ENCODE data around the gene PAIP2. TPM values are rescaled to one million over a fixed set of nuclear protein-coding genes. Genes with fewer than 3 reads are reported as not detected.

The PAIP2 gene, protein sequence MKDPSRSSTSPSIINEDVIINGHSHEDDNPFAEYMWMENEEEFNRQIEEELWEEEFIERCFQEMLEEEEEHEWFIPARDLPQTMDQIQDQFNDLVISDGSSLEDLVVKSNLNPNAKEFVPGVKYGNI
- total RNA-seq, result 100 to 1,000 TPM in 6 of 8 experiments, 10 to 100 TPM in 2; 56.6 to 145 (median 109) TPM

DNA sequence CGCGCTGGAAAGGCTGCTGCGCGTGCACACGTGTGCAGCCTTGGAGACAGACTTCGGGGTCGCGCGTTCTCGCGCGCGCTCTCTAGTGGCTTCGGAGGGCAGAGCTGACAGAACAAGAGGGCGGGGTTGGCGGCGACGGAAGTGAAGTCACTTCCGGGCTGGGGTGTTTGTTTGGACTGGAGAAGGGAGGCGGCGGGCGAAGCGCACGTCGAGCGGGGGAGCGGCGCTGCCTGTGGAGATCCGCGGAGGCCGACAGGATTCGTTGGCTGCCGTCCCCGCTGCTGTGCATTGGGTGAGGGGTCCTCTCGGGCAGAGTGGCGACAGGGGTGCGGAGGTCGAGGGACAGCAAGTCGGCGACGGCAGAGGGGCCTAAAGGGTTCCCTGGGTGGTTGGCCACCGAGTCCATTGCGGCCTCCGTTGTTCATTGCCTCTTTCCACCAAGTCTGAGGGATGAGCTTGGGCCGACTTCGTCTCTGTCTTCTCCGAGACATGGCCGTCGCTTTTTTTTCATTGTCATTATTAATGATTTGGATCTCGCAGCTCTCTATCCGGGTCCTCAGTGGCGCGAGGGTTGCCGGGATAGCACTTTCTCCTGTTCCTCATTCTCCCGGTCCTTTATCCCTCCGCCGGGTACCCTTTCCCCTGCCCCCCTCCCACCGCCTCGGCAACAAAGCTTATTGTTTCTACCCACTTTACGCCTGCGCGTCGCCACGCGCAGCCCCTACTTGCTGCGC is at the start of gene PAIP2:
TSS of gene PAIP2 (plus strand) at position 166 of the 734 bp plus-strand sequence. CDS start 21,931 bp downstream, outside the sequence.
- peak within 1 kb of the TSS; percentile 99 to 100 for H3K27ac ChIP-seq
- in situ Hi-C loops (cut with MboI; ENCODE audit: low pct_unique_long_range_greater_than_20kb in 2 of 9, low sequenced_read_pairs in 9 of 9, unreplicated experiment in 9 of 9), result no loop called here
- peak; percentile 81 to 90 (median 89) for ATAC-seq (replicated peaks in 6 of 8)
- H3K4me3 ChIP-seq, result peak within 1 kb of the TSS; percentile 94 to 99 (median 95)
- peaks cover 8 to 16% of the 10 kb centered on the region in 2 donors for H3K4me1 ChIP-seq (replicated peaks in 1 of 2)
- 0 to 2% (median 0%) methylated on average over 5 to 34 of the region's 66 CpGs; no CpG with 5 or more reads in 7 of the 10 experiments for WGBS, 10 experiments

GRCh38 chr5:139293202-139293506 is 48.5 kb upstream of the PAIP2 start:
- WGBS, 10 experiments, result 13 to 93% (median 53%) methylated on average over 2 to 7 of the region's 11 CpGs; no CpG with 5 or more reads in 2 of the 10 experiments

DNA sequence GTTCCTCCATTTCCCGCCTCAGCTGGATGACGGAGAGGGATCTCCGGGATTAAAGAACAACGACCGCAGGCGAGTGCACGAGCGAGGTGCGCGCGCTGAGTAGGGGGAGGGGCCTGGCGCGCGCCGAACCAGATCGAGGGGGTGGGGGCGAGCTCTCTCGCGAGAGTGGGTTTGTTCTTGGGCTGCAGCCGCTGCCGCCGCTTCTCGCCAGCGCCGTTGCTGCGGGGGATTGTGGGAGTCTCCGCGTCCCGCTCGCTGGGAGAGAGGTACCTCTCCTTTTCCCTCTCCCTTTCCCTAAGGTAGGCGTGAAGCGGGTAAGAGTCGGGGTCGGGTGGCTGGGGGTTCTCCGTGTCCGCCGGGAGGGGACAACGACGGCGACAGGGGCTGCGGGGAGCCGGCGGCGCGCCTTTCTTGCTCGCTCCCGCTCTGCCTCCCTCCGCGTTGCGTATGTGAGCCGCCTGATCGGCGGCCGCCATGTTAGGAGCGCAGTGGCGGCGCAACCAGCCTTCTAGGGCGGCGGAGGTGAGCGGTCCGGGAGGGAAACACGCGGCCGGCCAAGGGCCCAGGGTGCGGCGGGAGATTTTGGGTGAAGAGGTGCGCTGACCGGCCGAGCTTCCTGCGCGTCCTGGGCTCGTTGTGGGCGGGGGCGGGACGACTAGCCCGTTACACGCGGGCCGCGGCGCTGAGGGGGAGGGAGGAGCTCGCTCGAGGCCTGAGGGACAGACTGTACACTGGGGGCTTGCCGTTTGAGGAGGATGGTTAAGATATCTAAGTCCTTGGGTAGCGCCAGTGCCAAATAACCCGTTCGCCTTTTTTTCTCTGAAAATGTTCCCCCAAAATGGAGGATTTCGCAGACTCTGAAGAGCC is 47.9 kb upstream of the PAIP2 start, which contains the start of gene MATR3:
TSS of gene MATR3 (plus strand) at position 234 of the 867 bp plus-strand sequence. CDS start 13,676 bp downstream, outside the sequence.
- Histone ChIP-seq H3K27ac (peak within 1 kb of the TSS; percentile 99 to 100), H3K4me3 (peak within 1 kb of the TSS; percentile 82 to 99 (median 91)), H3K4me1 (replicated peaks in 1 of 2) (peaks cover 24 to 30% of the 10 kb centered on the region in 2 donors)
- 0 to 1% (median 0%) methylated on average over 1 to 21 of the region's 88 CpGs; no CpG with 5 or more reads in 4 of the 10 experiments for WGBS, 10 experiments
- in situ Hi-C loops (cut with MboI; ENCODE audit: low pct_unique_long_range_greater_than_20kb in 2 of 9, low sequenced_read_pairs in 9 of 9, unreplicated experiment in 9 of 9), result loop anchor here in 1 of 9 experiments (25.0 kb wide), 1 partner anchor 706 kb away; the partner anchor contains the start of gene HSPA9
- peak; percentile 75 to 89 (median 87) for ATAC-seq (replicated peaks in 6 of 8)

More at GRCh38 chr5:139293202-139293506, 48.5 kb upstream of the PAIP2 start:
- peak overlapping the region; percentile 99 to 100 for H3K27ac ChIP-seq
- peak overlapping the region; percentile 82 to 99 (median 91) for H3K4me3 ChIP-seq
- in situ Hi-C loops (cut with MboI; ENCODE audit: low pct_unique_long_range_greater_than_20kb in 2 of 9, low sequenced_read_pairs in 9 of 9, unreplicated experiment in 9 of 9), result loop anchor here in 1 of 9 experiments (25.0 kb wide), 1 partner anchor 706 kb away; the partner anchor contains the start of gene HSPA9
- ATAC-seq (replicated peaks in 6 of 8), result no peak
- peaks cover 21 to 25% of the 10 kb centered on the region in 2 donors for H3K4me1 ChIP-seq (replicated peaks in 1 of 2)

GRCh38 chr5:139294374-139295165 is 47.1 kb upstream of the PAIP2 start:
- WGBS, 10 experiments, result 0 to 5% (median 0%) methylated on average over 4 to 42 of the region's 48 CpGs; no CpG with 5 or more reads in 1 of the 10 experiments
- peaks cover 24 to 38% of the 10 kb centered on the region in 2 donors for H3K4me1 ChIP-seq (replicated peaks in 1 of 2)

GRCh38 chr5:139295346-139296057 is 46.2 kb upstream of the PAIP2 start:
- no peak for ATAC-seq (replicated peaks in 6 of 8)
- Histone ChIP-seq H3K27ac (peak overlapping the region in 1 of 2 donors; percentile 100), H3K4me1 (replicated peaks in 1 of 2) (peaks cover 24 to 41% of the 10 kb centered on the region in 2 donors), H3K4me3 (peak overlapping the region; percentile 82 to 99 (median 91))
- in situ Hi-C loops (cut with MboI; ENCODE audit: low pct_unique_long_range_greater_than_20kb in 2 of 9, low sequenced_read_pairs in 9 of 9, unreplicated experiment in 9 of 9), result loop anchor here in 1 of 9 experiments (25.0 kb wide), 1 partner anchor 708 kb away; the partner anchor contains the start of gene HSPA9
- 15 to 61% (median 38%) methylated on average over 4 to 15 of the region's 16 CpGs for WGBS, 10 experiments

More at GRCh38 chr5:139294374-139295165, 47.1 kb upstream of the PAIP2 start:
- ATAC-seq (replicated peaks in 6 of 8), result peak; percentile 37 to 68 (median 64)
- in situ Hi-C loops (cut with MboI; ENCODE audit: low pct_unique_long_range_greater_than_20kb in 2 of 9, low sequenced_read_pairs in 9 of 9, unreplicated experiment in 9 of 9), result loop anchor here in 1 of 9 experiments (25.0 kb wide), 1 partner anchor 707 kb away; the partner anchor contains the start of gene HSPA9
- Histone ChIP-seq H3K4me3 (peak overlapping the region; percentile 82 to 99 (median 91)), H3K27ac (peak overlapping the region; percentile 99 to 100)

DNA sequence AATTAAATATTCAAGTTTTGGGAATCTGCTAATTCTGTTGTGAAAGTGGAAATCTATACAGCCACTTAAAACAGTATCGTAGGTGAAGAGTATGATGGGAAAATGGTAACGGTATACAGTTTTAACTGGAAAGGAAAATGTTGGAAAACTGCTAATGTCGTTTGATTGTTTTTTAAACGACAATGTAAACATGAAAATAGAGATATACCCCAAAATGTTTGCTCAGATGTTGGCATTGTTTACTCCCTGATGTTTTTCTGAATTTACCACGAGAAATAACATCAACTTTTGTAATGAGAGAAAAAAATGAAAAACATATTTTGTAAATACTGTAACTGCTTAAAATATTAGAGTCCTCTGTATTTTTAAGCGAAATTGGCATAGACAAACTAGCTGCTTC is 45.5 kb upstream of the PAIP2 start:
- H3K4me3 ChIP-seq, result peak overlapping the region in 4 of 5 donors; percentile 82 to 95 (median 88)
- no peak overlapping the region for H3K27ac ChIP-seq
- in situ Hi-C loops (cut with MboI; ENCODE audit: low pct_unique_long_range_greater_than_20kb in 2 of 9, low sequenced_read_pairs in 9 of 9, unreplicated experiment in 9 of 9), result loop anchor here in 1 of 9 experiments (25.0 kb wide), 1 partner anchor 709 kb away; the partner anchor contains the start of gene HSPA9
- H3K4me1 ChIP-seq (replicated peaks in 1 of 2), result peaks cover 24 to 41% of the 10 kb centered on the region in 2 donors
- 45 to 81% (median 66%) methylated on average over 3 to 6 of the region's 6 CpGs for WGBS, 10 experiments
- no peak for ATAC-seq (replicated peaks in 6 of 8)

GRCh38 chr5:139296862-139297326 is 44.8 kb upstream of the PAIP2 start:
- ATAC-seq (replicated peaks in 6 of 8), result no peak
- peak overlapping the region in 2 of 5 donors; percentile 10 to 95 for H3K4me3 ChIP-seq
- no peak overlapping the region for H3K27ac ChIP-seq
- peaks cover 24 to 41% of the 10 kb centered on the region in 2 donors for H3K4me1 ChIP-seq (replicated peaks in 1 of 2)
- in situ Hi-C loops (cut with MboI; ENCODE audit: low pct_unique_long_range_greater_than_20kb in 2 of 9, low sequenced_read_pairs in 9 of 9, unreplicated experiment in 9 of 9), result loop anchor here in 1 of 9 experiments (25.0 kb wide), 1 partner anchor 710 kb away; the partner anchor contains the start of gene HSPA9
- 68 to 100% (median 95%) methylated on average over 1 to 9 of the region's 12 CpGs; no CpG with 5 or more reads in 1 of the 10 experiments for WGBS, 10 experiments

DNA sequence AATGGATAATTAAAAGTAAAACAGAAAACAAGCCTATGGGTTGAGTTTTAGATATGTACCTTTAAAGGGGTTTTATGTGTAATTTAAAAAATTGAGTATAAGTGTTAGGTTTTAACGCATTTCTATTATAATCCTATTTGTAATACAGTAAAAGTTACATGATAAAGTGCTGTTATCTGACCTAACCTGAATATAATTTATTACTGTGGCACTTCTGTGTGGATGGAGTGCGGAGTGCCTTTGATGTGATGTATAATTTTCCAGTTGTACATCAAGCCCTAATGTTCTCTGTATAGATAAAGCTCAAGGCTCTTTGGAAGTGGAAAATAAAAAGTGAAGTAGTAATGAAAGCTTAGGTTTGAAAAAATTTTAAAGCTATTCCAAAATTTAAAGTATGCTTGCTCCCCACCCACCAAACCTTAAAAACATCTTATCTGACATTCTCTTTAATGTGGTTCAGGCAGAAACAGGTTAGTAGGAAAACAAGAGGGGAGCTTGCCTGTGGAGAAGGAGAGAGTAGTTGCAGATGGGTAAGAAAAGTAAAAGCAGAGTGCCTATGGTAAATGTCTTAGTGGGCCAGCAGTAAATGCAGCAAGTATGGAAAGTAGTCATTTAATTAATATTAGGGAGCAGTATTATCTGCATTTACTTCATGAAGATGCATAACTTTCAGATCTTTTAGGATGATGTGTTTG is 44.1 kb upstream of the PAIP2 start:
- Histone ChIP-seq H3K27ac (no peak overlapping the region), H3K4me1 (replicated peaks in 1 of 2) (peaks cover 24 to 41% of the 10 kb centered on the region in 2 donors), H3K4me3 (no peak overlapping the region)
- ATAC-seq (replicated peaks in 6 of 8), result no peak
- WGBS, 10 experiments, result 33 to 100% (median 75%) methylated on average over 1 to 2 of the region's 2 CpGs; no CpG with 5 or more reads in 1 of the 10 experiments
- in situ Hi-C loops (cut with MboI; ENCODE audit: low pct_unique_long_range_greater_than_20kb in 2 of 9, low sequenced_read_pairs in 9 of 9, unreplicated experiment in 9 of 9), result loop anchor here in 1 of 9 experiments (25.0 kb wide), 1 partner anchor 710 kb away; the partner anchor contains the start of gene HSPA9

DNA sequence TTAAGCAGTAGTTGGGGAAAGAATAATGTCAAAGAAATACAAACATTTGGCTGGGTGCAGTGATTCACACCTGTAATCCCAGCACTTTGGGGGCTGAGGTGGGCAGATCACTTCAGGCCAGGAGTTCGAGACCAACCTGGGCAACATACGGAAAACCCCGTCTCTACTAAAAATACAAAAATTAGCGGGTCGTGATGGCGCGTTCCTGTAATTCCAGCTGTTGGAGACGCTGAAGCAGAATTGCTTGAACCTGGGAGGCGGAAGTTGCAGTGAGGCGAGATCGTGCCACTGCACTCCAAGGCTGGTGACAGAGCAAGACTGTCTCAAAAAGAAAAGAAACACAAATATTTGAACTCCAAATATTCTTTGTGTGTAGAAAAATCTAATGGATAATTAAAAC is 43.4 kb upstream of the PAIP2 start:
- in situ Hi-C loops (cut with MboI; ENCODE audit: low pct_unique_long_range_greater_than_20kb in 2 of 9, low sequenced_read_pairs in 9 of 9, unreplicated experiment in 9 of 9), result loop anchor here in 1 of 9 experiments (25.0 kb wide), 1 partner anchor 711 kb away; the partner anchor contains the start of gene HSPA9
- H3K4me3 ChIP-seq, result no peak overlapping the region

GRCh38 chr5:139299486-139299885 is 42.2 kb upstream of the PAIP2 start:
- ATAC-seq (replicated peaks in 6 of 8), result peak in 1 of 8 experiments; percentile 4
- no peak overlapping the region for H3K27ac ChIP-seq
- in situ Hi-C loops (cut with MboI; ENCODE audit: low pct_unique_long_range_greater_than_20kb in 2 of 9, low sequenced_read_pairs in 9 of 9, unreplicated experiment in 9 of 9), result loop anchor here in 1 of 9 experiments (25.0 kb wide), 1 partner anchor 712 kb away; the partner anchor contains the start of gene HSPA9
- WGBS, 10 experiments, result 27 to 100% (median 82%) methylated on average over 1 to 4 of the region's 4 CpGs; no CpG with 5 or more reads in 4 of the 10 experiments
- peaks cover 20 to 41% of the 10 kb centered on the region in 2 donors for H3K4me1 ChIP-seq (replicated peaks in 1 of 2)
- no peak overlapping the region for H3K4me3 ChIP-seq

More for the DNA sequence above, 43.4 kb upstream of the PAIP2 start:
- Histone ChIP-seq H3K4me1 (replicated peaks in 1 of 2) (peaks cover 21 to 41% of the 10 kb centered on the region in 2 donors), H3K27ac (no peak overlapping the region)
- WGBS, 10 experiments, result 65 to 100% (median 89%) methylated on average over 1 to 9 of the region's 11 CpGs
- no peak for ATAC-seq (replicated peaks in 6 of 8)

Data from motor neuron (in vitro differentiated cells).